Measurements from ENCODE around the gene DAPL1.
"Not testable (repeated sequence)": the region's sequence is repeated elsewhere in the genome, so short reads cannot be mapped to it uniquely, and the experiment has no call there.

DAPL1 gene

DNA sequence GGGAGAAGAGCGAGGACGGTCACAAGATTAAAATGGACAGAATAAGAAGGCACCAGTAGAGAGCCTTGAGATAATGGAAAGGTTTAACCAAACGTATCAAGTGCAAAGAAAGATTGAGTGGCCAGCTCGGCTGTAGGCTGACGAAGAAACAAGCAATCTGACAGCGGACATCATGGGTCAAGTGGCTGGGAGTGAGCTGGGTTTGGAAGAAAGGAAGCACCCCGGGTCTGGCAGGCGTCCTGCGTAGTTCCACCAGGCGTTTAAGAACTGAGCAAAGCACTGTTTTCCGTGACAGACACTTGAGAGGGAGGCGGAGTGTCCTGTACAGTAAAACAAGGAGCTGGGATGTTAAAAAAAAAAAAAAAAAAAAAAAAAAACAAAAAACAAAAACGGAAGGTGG is 27.1 kb downstream of the DAPL1 start:
- no peak for DNase-seq (ENCODE audit: low spot score)

DNA sequence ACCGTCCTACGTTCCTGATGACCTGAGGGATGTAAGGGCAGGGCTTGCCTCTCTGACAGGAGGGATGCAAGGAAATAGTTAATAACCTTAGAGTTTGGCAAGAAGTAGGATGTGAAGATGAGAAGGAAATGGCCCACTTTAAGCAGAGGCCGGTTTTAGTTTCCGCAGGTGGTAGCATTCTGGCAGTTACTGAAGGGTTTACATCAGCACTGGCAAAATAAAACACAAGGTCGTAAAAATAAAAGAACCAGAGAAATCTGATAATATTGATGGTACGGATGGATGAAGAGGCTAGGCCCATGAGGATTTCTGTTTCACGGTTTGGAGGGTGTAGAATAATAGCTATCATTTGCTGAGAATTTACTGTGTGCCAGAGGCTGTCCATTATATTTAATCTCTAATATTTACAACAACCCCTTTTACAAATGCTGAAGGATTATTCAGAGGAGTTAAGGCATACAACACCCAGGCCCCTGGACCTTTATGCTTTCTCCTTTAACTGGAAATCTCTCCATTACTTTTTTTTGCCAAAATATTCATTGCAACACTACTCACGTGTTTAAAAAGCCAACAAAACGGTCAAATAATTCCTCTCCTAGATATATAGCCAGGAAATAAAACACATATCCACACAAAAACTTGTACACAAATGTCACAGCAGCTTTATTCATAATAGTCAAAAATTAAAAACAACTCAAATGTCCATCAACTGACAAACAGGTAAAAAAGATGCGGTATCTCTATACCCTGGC is 28.5 kb downstream of the DAPL1 start:
- no peak for DNase-seq (ENCODE audit: low spot score)

DNA sequence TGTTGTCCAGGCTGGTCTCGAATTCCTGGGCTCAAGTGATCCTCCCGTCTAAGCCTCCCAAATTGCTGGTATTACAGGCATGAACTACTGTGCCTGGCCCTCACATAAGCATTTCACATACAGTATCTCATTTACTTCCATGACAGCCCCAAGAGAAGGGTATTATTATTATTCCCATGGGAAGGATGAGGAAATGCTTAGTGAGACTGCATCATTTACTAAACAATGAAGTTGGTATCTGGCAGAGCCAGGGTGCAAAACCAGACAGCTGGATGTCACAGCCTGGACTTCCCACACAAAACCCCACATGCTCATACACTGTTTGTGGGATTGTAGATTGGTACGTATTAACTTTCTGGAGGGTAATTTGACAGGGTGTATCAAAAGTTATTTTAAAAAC is 29.9 kb downstream of the DAPL1 start:
- DNase-seq (ENCODE audit: low spot score) = no peak

- DNase-seq (ENCODE audit: low spot score) = no peak
These were observed 31.8 kb downstream of the DAPL1 start for GRCh38 chr2:158826965-158827364.

DNA sequence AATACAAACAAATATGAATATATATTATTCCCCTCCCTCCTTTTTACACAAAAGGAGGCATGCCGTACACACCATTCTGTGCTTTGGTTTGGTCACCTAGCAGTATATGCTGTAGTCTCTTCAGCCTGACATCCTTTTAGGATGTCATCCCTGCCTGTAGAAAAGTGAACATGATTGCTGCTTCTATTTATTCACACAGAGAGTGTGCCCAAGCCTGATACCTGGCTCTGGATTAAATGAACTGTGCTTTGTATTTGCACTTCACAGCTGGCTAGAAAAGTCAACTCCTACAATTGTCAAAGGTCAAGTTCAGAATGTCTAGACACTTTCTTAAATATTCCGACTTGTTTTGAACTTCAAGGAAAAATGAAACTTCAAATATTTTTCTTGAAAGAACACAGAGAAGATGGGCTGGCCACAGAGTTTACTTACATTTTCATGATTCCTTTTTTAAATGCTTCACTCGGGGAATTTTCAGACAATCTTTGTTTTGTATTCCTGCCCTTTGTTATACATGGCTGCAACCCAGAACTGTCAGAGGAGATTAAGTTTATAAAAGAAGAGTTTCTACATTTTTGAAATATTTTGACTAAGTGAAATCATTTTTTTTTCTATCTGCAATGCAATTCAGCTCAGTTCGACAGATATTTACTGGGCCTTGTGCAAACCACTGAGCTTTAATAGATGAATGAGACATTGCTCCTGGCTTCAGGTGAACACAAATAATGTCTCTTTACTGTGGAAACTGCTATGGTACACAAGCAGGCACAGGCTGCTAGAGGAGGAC is 33.5 kb downstream of the DAPL1 start:
- peak; percentile 35 for DNase-seq (ENCODE audit: low spot score)

DNA sequence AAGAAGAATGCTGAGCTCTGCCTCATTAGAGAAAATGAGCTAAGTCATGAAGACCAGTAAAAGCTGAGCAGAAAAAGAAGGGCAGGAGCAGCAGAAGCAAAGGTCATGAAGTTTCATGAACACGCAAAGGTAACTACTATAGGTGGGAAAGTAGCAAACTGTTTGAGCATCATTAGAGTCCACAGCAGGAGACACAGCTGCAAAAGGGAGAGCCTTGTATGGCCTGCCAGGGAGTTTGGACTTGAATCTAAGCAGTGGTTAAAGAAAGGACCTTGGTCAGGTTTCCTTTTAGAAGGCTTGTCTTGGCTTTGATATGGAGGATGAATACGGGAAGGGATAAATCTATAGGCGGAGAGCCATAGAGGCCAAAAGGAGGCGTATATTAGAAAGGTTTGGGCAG is 34.0 kb downstream of the DAPL1 start:
- DNase-seq (ENCODE audit: low spot score) = no peak

- no peak for DNase-seq (ENCODE audit: low spot score)
These were observed 35.1 kb downstream of the DAPL1 start for GRCh38 chr2:158830201-158830600.

GRCh38 chr2:158835431-158835830 is 40.3 kb downstream of the DAPL1 start:
- no peak for DNase-seq (ENCODE audit: low spot score)

GRCh38 chr2:158837645-158838044 is 42.5 kb downstream of the DAPL1 start:
- DNase-seq (ENCODE audit: low spot score) = no peak

GRCh38 chr2:158841850-158842249 is 46.7 kb downstream of the DAPL1 start:
- peak; percentile 75 for DNase-seq (ENCODE audit: low spot score)

DNA sequence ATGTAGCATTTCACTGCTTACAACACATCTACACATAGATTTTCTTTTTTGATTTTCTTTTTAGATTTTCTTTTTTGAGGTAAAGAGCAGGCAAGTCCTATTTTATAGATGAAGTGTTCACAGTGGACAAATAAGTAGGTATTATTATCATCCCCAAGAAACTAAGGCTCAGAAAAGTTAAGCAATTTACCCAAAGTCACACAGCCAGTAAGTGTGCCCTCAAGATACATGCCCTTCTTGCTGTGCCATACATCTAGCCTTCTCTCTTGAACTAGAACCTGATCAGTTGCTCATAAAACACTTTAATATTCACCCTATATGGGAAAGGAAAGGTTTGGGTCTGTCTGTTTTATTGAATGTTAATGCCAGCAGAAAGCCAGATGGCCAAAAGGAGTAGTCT is 50.3 kb downstream of the DAPL1 start:
- no peak for DNase-seq (ENCODE audit: low spot score)

- DNase-seq (ENCODE audit: low spot score) = no peak
These were observed 50.7 kb downstream of the DAPL1 start for GRCh38 chr2:158845859-158846258.

DNA sequence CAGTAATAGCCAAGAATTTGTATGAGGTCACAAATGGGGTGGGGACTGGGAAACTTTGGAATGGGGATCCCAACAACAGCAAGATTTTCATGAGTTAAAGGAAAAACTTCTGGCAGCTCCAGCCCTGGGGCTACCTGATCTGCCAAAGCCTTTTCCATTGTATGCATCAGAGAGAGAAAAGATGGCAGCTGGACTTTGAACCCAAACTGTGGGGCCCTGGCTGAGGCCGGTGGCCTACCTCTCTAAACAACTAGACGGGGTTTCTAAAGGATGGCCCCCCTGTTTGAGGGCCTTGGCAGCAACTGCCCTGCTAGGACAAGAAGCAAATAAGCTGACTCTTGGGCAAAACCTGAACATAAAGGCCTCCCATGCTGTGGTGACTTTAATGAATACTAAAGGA is 52.4 kb downstream of the DAPL1 start:
- not testable (repeated sequence) for DNase-seq (ENCODE audit: low spot score)

GRCh38 chr2:158848031-158848970 is 53.2 kb downstream of the DAPL1 start:
- DNase-seq (ENCODE audit: low spot score) = not testable (repeated sequence)

GRCh38 chr2:158860179-158860578 is 65.1 kb downstream of the DAPL1 start:
- DNase-seq (ENCODE audit: low spot score) = not testable (repeated sequence)

DNA sequence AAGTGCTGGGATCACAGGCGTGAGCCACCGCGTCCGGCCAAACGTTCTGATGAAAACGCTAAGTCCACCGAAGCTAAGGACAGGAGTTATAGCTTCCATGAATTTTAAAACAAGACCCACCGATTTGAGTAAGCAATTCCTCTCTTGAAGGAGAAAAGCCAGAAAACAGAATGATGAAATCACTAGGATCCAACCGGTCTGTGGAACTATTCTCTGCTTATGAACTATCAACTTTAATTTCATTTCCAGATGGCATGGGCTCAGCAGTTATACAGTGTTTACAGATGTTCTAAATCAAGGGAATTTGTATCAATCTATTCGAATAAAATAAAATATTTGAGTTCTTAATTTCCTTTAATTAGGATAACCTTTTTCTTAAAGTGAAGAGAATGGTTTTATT is 66.5 kb downstream of the DAPL1 start:
- DNase-seq (ENCODE audit: low spot score) = not testable (repeated sequence)

DNA sequence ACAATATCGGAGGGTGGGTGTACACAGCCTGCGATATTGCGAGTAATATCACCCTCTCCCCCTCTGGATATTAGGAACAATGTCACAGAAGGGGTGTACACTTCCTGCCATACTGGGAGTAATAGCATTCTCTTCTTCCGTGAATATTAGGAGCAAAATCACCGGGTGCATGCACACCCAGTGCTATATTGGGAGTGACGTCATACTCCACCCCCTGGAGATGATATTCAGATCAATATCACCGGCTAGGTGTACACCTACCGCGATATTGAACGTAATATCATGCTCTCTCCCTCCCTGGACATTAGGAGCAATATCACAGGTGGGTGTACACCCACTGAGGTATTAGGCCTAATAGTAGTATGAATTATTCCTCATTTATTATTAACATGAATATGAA is 70.4 kb downstream of the DAPL1 start:
- not testable (repeated sequence) for DNase-seq (ENCODE audit: low spot score)
